Lung (tissue), 16 donors: ENCODE results near the gene EME2. TPM values are rescaled to one million over a fixed set of nuclear protein-coding genes. Genes with fewer than 3 reads are reported as not detected.

Experiments used
- ATAC-seq: fragments of 200-7000 bp; cut with Tn5 transposase; one replicate; pipeline ENCODE4 v1.9.1; 2020; ENCODE audit warnings: moderate number of reproducible peaks; ENCODE audit not compliant: insufficient read depth, low FRiP score
- DNase-seq, 3 donors: peaks; one replicate each; pipeline ENCODE4 v3.0.0-alpha.2; 2013 to 2017
- H3K27ac ChIP-seq, 2 donors: one replicate each; pipeline ENCODE4 v1.5.1; 2013; ENCODE audit warnings: mild to moderate bottlenecking in 2 of 2, moderate library complexity in 2 of 2, control low read depth in 1 of 2, inconsistent platforms in 1 of 2, low read depth in 1 of 2, low read length in 1 of 2
- H3K27me3 ChIP-seq, 3 donors: one replicate each; pipeline ENCODE4 v1.5.1; 2013; ENCODE audit warnings: low read length in 2 of 3; ENCODE audit not compliant: control insufficient read depth in 3 of 3, insufficient read depth in 3 of 3
- H3K36me3 ChIP-seq, 4 donors: one replicate each; pipeline ENCODE4 v1.5.1; 2013; ENCODE audit warnings: low read length in 4 of 4, mild to moderate bottlenecking in 1 of 4, moderate library complexity in 1 of 4; ENCODE audit not compliant: control insufficient read depth in 4 of 4, insufficient read depth in 4 of 4
- H3K4me1 ChIP-seq, 5 donors: one replicate each; pipeline ENCODE4 v1.5.1; 2013; ENCODE audit warnings: low read length in 5 of 5, mild to moderate bottlenecking in 2 of 5, moderate library complexity in 1 of 5; ENCODE audit not compliant: control insufficient read depth in 5 of 5, insufficient read depth in 5 of 5
- H3K4me3 ChIP-seq: one replicate; pipeline ENCODE4 v1.5.1; 2013; ENCODE audit warnings: mild to moderate bottlenecking, control low read depth, moderate library complexity
- H3K9ac ChIP-seq, 2 donors: one replicate each; pipeline ENCODE4 v1.5.1; 2013; ENCODE audit warnings: low read length in 2 of 2, control low read depth in 1 of 2; ENCODE audit not compliant: insufficient read depth in 1 of 2
- H3K9me3 ChIP-seq, 4 donors: one replicate each; pipeline ENCODE4 v1.5.1; 2013; ENCODE audit warnings: low read length in 3 of 4, mild to moderate bottlenecking in 1 of 4, moderate library complexity in 1 of 4; ENCODE audit not compliant: control insufficient read depth in 4 of 4, insufficient read depth in 3 of 4
- CTCF ChIP-seq: IDR thresholded peaks from 2 replicates; pipeline ENCODE4 v1.5.1; 2012; ENCODE audit warnings: mild to moderate bottlenecking; ENCODE audit errors: control extremely low read depth, extremely low read depth
- WGBS, 2 donors: extraction: QIAGEN DNeasy Blood & Tissue Kit; methylation state at CpG; one replicate each; pipeline ENCODE4 v1.1.7; 2013; 5-methylcytosine and 5-hydroxymethylcytosine counted together
- long read RNA-seq, 5 donors: transcript quantifications; one replicate each; lab custom pipeline, GENCODE V29; 2026
- polyA plus RNA-seq, 2 donors: library from polyadenylated mRNA; stranded (reverse); fragments of 200-250 nt; gene quantifications; one replicate each; pipeline ENCODE4 v1.2.1, GENCODE V29; 2013
- total RNA-seq, 2 donors: library from RNA; depleted of rRNA in 1 of 2; stranded (reverse); fragments of >200 nt in 1 of 2; gene quantifications; one replicate each; pipeline ENCODE4 v1.2.1, GENCODE V29; 2014 to 2021
- donor health status: control.
- donor health status: control.
- donor health status: Bipolar disorder and iron deficiency.
- donor health status: healthy.
- donor health status: DM: yes; HTN: yes; CAD: no.

Gene EME2
- total RNA-seq (10 to 100 TPM; 10.0 to 30.2 TPM), polyA plus RNA-seq (1 to 10 TPM; 8.6 to 9.5 TPM)
- long read RNA-seq, donor 1, full-length matches to known transcripts, result 5 of 46 reads
- long read RNA-seq, donor 1, partial matches to known transcripts, result 21 of 46 reads
- long read RNA-seq, donor 1, other reads (novel, unspliced or antisense), result 20 of 46 reads
- long read RNA-seq, donor 2, result 0 reads
- long read RNA-seq, donor 3, result 0 reads
- long read RNA-seq, donor 4, result 0 reads
- long read RNA-seq, donor 5, result 0 reads

DNA sequence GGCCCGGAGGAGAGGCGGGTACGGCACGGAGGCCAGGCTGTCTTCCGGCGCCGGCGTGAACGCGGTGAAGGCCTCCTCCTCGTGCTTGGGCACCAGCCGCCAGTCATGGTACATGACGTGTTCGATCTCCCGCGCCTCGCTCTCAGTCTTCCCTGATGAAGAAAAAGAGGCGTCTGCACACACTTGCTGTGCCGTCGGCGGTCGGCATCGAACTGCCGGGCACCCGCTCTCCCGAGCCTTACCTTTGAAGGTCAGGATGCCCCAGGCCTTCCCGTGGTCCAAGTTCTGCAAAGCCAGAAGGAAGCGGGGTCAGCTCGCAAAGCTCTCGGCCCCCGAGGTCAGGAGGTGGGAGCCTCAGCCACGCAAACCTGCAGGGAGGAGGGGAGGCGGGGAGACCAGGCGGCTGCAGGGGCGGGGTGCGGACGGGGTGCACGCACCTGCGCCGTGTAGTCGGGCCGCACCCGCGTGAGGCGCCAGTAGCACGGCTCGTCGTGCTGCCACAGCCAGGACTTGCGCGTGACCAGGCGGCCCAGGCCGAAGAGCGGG, at the start of gene EME2:
TSS of gene EME2 (plus strand) at position 449 of the 546 bp plus-strand sequence. CDS start 418 bp downstream, outside the sequence.
- Histone ChIP-seq H3K9me3 (no peaks in the 10 kb centered on the region), H3K4me3 (peak within 1 kb of the TSS; percentile 95), H3K27me3 (no peaks in the 10 kb centered on the region), H3K9ac (peak within 1 kb of the TSS in 1 of 2 donors; percentile 11), H3K27ac (peak within 1 kb of the TSS; percentile 90 to 94), H3K4me1 (peaks cover 0 to 28% (median 0%) of the 10 kb centered on the region in 5 donors), H3K36me3 (peaks cover 4 to 41% (median 7%) of the 10 kb centered on the region in 4 donors)
- DNase-seq (no peak), ATAC-seq (no peak)
- no peak for TF ChIP-seq CTCF
- 1 to 2% methylated on average over 48 to 53 of the region's 53 CpGs for WGBS, 2 donors

GRCh38 chr16:1723450-1724147, 49.0 kb upstream of the EME2 start:
- peak in 2 of 3 donors; percentile 12 to 22 for DNase-seq
- Histone ChIP-seq H3K36me3 (peaks cover 3 to 30% (median 10%) of the 10 kb centered on the region in 4 donors), H3K27ac (no peak overlapping the region), H3K4me1 (peaks cover 0 to 4% (median 0%) of the 10 kb centered on the region in 5 donors), H3K4me3 (no peak overlapping the region), H3K9ac (no peak overlapping the region), H3K27me3 (no peaks in the 10 kb centered on the region), H3K9me3 (no peaks in the 10 kb centered on the region)
- no peak for ATAC-seq
- TF ChIP-seq CTCF, result peak; percentile 45
- 54 to 55% methylated on average over 6 of the region's 6 CpGs for WGBS, 2 donors

- no peak overlapping the region for H3K4me3 ChIP-seq
- H3K9me3 ChIP-seq, result no peaks in the 10 kb centered on the region
- no peak for TF ChIP-seq CTCF
- no peak for DNase-seq
- no peak for ATAC-seq
- no peak overlapping the region for H3K9ac ChIP-seq
- H3K27me3 ChIP-seq, result no peaks in the 10 kb centered on the region
- 93 to 98% methylated on average over 12 of the region's 12 CpGs for WGBS, 2 donors
- H3K36me3 ChIP-seq, result peaks cover 3 to 38% (median 10%) of the 10 kb centered on the region in 4 donors
- peaks cover 0 to 4% (median 0%) of the 10 kb centered on the region in 5 donors for H3K4me1 ChIP-seq
- H3K27ac ChIP-seq, result no peak overlapping the region
Observed at GRCh38 chr16:1724491-1724890, 48.1 kb upstream of the EME2 start.
